ENCODE measurements around the gene PTPRG. TPM values are rescaled to one million over a fixed set of nuclear protein-coding genes. Genes with fewer than 3 reads are reported as not detected.

PTPRG gene
- total RNA-seq, 1 experiment from 2014 or later, result 32.1 TPM

GRCh38 chr3:61565569-61565968, 4.2 kb downstream of the PTPRG start:
- H3K9ac ChIP-seq (ENCODE audit: low read length), result no peak overlapping the region
- no peak for DNase-seq (ENCODE audit: low read depth, low spot score)
- ChIA-PET POLR2A (no interaction called here), RAD21 (ENCODE audit: low non-redundant PET in 1 of 2, low total read pairs in 2 of 2, uncharacterized antibody in 2 of 2, unreplicated experiment in 2 of 2) (no interaction called here), CTCF (interaction anchor here (0.6 to 1.7 kb wide), 3 partner anchors 11 to 371 kb away, joined by 3 to 5 read pairs (median 3); no protein-coding TSS in a partner anchor)
- ATAC-seq, result no peak
- no peak for TF ChIP-seq CEBPB (IDR thresholded peaks at IDR 0.05; ENCODE audit: low read depth)
- TF ChIP-seq RAD21 (IDR thresholded peaks at IDR 0.05; ENCODE audit: low read depth), result no peak
- TF ChIP-seq EGR1 (IDR thresholded peaks at IDR 0.05; ENCODE audit: low read depth), result no peak
- TF ChIP-seq JUND (IDR thresholded peaks at IDR 0.05), result no peak
- no peak for TF ChIP-seq EZH2 (IDR thresholded peaks at IDR 0.05)
- no peak for TF ChIP-seq ELF1 (IDR thresholded peaks at IDR 0.05; ENCODE audit: borderline replicate concordance, low read depth)
- TF ChIP-seq, protein P1, sequence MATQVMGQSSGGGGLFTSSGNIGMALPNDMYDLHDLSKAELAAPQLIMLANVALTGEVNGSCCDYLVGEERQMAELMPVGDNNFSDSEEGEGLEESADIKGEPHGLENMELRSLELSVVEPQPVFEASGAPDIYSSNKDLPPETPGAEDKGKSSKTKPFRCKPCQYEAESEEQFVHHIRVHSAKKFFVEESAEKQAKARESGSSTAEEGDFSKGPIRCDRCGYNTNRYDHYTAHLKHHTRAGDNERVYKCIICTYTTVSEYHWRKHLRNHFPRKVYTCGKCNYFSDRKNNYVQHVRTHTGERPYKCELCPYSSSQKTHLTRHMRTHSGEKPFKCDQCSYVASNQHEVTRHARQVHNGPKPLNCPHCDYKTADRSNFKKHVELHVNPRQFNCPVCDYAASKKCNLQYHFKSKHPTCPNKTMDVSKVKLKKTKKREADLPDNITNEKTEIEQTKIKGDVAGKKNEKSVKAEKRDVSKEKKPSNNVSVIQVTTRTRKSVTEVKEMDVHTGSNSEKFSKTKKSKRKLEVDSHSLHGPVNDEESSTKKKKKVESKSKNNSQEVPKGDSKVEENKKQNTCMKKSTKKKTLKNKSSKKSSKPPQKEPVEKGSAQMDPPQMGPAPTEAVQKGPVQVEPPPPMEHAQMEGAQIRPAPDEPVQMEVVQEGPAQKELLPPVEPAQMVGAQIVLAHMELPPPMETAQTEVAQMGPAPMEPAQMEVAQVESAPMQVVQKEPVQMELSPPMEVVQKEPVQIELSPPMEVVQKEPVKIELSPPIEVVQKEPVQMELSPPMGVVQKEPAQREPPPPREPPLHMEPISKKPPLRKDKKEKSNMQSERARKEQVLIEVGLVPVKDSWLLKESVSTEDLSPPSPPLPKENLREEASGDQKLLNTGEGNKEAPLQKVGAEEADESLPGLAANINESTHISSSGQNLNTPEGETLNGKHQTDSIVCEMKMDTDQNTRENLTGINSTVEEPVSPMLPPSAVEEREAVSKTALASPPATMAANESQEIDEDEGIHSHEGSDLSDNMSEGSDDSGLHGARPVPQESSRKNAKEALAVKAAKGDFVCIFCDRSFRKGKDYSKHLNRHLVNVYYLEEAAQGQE (IDR thresholded peaks at IDR 0.05; ENCODE audit: low read depth), result no peak
- TF ChIP-seq YY1 (IDR thresholded peaks at IDR 0.05; ENCODE audit: extremely low read depth, insufficient replicate concordance, low read depth, low read length), result no peak
- TF ChIP-seq SRF (IDR thresholded peaks at IDR 0.05; ENCODE audit: low read depth), result no peak
- TF ChIP-seq MAX (IDR thresholded peaks at IDR 0.05), result no peak
- TF ChIP-seq CBX3 (IDR thresholded peaks at IDR 0.05; ENCODE audit: low read depth), result no peak
- TF ChIP-seq POLR2AphosphoS5 (IDR thresholded peaks at IDR 0.05; ENCODE audit: low read depth, low read length), result no peak
- no peak for TF ChIP-seq CTCF (IDR thresholded peaks at IDR 0.05 in 2 of 3, conservative IDR thresholded peaks at IDR 0.05 in 1 of 3; ENCODE audit: borderline replicate concordance in 1 of 3, insufficient read depth in 1 of 3, low read depth in 2 of 3, low read length in 2 of 3)
- TF ChIP-seq, protein P2, sequence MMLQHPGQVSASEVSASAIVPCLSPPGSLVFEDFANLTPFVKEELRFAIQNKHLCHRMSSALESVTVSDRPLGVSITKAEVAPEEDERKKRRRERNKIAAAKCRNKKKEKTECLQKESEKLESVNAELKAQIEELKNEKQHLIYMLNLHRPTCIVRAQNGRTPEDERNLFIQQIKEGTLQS (IDR thresholded peaks at IDR 0.05), result no peak
- no peak for TF ChIP-seq POLR2A (IDR thresholded peaks at IDR 0.05; ENCODE audit: borderline replicate concordance, extremely low read depth, insufficient read depth, insufficient read length)
- no peak for TF ChIP-seq SP1 (IDR thresholded peaks at IDR 0.05; ENCODE audit: low read depth)
- TF ChIP-seq FOSL1 (IDR thresholded peaks at IDR 0.05; ENCODE audit: low read depth), result no peak
- no peak for TF ChIP-seq TCF7L2 (IDR thresholded peaks at IDR 0.05; ENCODE audit: borderline replicate concordance, extremely low read depth, insufficient read depth, insufficient read length)
- TF ChIP-seq, protein P3, sequence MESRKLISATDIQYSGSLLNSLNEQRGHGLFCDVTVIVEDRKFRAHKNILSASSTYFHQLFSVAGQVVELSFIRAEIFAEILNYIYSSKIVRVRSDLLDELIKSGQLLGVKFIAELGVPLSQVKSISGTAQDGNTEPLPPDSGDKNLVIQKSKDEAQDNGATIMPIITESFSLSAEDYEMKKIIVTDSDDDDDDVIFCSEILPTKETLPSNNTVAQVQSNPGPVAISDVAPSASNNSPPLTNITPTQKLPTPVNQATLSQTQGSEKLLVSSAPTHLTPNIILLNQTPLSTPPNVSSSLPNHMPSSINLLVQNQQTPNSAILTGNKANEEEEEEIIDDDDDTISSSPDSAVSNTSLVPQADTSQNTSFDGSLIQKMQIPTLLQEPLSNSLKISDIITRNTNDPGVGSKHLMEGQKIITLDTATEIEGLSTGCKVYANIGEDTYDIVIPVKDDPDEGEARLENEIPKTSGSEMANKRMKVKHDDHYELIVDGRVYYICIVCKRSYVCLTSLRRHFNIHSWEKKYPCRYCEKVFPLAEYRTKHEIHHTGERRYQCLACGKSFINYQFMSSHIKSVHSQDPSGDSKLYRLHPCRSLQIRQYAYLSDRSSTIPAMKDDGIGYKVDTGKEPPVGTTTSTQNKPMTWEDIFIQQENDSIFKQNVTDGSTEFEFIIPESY (IDR thresholded peaks at IDR 0.05; ENCODE audit: extremely low read depth, insufficient replicate concordance, low read length), result no peak
- H3K9me3 ChIP-seq (ENCODE audit: control insufficient read depth in 1 of 2, insufficient read depth in 1 of 2, low read depth in 1 of 2, low read length in 2 of 2), result no peaks in the 10 kb centered on the region
- no peak overlapping the region for H3K27ac ChIP-seq (ENCODE audit: low read depth, low read length)
- no peaks in the 10 kb centered on the region for H3K27me3 ChIP-seq (ENCODE audit: insufficient read depth, low read length)
- intact Hi-C loops (cut with micrococcal nuclease), result loop anchor here (10.0 kb wide), 2 partner anchors 289 to 619 kb away; no protein-coding TSS in a partner anchor
- peaks cover 68% of the 10 kb centered on the region for H3K79me2 ChIP-seq (ENCODE audit: insufficient read depth, low read length)
- TSS peak; percentile 12 for BruUV-seq (replicated peaks)
- H3K9me2 ChIP-seq (ENCODE audit: insufficient read depth), result no peaks in the 10 kb centered on the region
- peaks cover 0 to 6% of the 10 kb centered on the region in 2 experiments; a peak in 2 of 4 replicates for H3K4me1 ChIP-seq (ENCODE audit: control insufficient read depth in 1 of 2, insufficient read depth in 2 of 2, low read length in 2 of 2)
- H4K20me1 ChIP-seq (ENCODE audit: insufficient read depth), result no peaks in the 10 kb centered on the region
- no peaks in the 10 kb centered on the region for H3K36me3 ChIP-seq (ENCODE audit: control insufficient read depth in 1 of 2, insufficient read depth in 2 of 2, low read length in 2 of 2)
- H3K4me2 ChIP-seq (ENCODE audit: low read length), result no peak overlapping the region
- H3K4me3 ChIP-seq (replicated peaks in 1 of 2; ENCODE audit: low read depth in 1 of 2, low read length in 2 of 2), result no peak overlapping the region
- H2AFZ ChIP-seq (ENCODE audit: low read depth, low read length, poor library complexity, severe bottlenecking), result no peak overlapping the region
